Fibroblast of lung (primary cell): ENCODE measurements around the gene SLC35F5.

Source experiments
- EZH2 ChIP-seq: IDR thresholded peaks from 2 replicates; pipeline ENCODE4 v1.5.1; 2012; ENCODE audit warnings: low read length, control low read depth, mild to moderate bottlenecking; ENCODE audit errors: missing control alignments
- TF ChIP-seq, protein P1 (sequence below), 2 donors: IDR thresholded peaks in 1 of 2; conservative IDR thresholded peaks in 1 of 2; 1 replicate in 1 of 2; 2 replicates in 1 of 2; pipeline ENCODE4 v1.5.1; 2011 to 2012; ENCODE audit warnings: low read length in 2 of 2, control low read depth in 1 of 2, inconsistent platforms in 1 of 2, low read depth in 1 of 2, mild to moderate bottlenecking in 1 of 2

DNA sequence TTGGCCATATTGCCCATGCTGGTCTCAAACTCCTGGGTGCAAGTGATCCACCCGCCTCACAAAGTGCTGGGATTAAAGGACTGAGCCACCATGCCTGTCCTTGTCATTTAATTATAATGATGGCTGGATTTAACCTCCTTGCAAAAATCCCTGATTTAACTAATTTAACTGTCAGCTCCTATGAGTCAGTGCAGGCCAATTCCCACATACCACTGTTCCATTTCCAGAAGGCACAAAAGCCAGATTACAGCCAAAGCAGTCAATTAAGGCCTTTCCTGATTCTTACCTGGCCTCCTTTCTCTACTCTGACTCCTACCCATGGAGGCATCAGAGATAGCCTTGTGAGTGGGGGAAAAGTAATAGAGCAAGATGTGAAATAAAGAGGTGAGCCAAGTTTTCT, 12.3 kb upstream of the SLC35F5 start:
- TF ChIP-seq, protein P1, sequence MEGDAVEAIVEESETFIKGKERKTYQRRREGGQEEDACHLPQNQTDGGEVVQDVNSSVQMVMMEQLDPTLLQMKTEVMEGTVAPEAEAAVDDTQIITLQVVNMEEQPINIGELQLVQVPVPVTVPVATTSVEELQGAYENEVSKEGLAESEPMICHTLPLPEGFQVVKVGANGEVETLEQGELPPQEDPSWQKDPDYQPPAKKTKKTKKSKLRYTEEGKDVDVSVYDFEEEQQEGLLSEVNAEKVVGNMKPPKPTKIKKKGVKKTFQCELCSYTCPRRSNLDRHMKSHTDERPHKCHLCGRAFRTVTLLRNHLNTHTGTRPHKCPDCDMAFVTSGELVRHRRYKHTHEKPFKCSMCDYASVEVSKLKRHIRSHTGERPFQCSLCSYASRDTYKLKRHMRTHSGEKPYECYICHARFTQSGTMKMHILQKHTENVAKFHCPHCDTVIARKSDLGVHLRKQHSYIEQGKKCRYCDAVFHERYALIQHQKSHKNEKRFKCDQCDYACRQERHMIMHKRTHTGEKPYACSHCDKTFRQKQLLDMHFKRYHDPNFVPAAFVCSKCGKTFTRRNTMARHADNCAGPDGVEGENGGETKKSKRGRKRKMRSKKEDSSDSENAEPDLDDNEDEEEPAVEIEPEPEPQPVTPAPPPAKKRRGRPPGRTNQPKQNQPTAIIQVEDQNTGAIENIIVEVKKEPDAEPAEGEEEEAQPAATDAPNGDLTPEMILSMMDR (conservative IDR thresholded peaks at IDR 0.05 in 1 of 2, IDR thresholded peaks at IDR 0.05 in 1 of 2; ENCODE audit: low read depth in 1 of 2, low read length in 2 of 2) = no peak
- no peak for TF ChIP-seq EZH2
